Non-pigmented ciliary epithelial cell (primary cell): ENCODE results near the gene ARFGAP3.

ENCODE experiments used
- DNase-seq: peaks from one replicate; pipeline ENCODE4 v3.0.0-alpha.2; 2010; ENCODE audit warnings: low read depth

Gene ARFGAP3

DNA sequence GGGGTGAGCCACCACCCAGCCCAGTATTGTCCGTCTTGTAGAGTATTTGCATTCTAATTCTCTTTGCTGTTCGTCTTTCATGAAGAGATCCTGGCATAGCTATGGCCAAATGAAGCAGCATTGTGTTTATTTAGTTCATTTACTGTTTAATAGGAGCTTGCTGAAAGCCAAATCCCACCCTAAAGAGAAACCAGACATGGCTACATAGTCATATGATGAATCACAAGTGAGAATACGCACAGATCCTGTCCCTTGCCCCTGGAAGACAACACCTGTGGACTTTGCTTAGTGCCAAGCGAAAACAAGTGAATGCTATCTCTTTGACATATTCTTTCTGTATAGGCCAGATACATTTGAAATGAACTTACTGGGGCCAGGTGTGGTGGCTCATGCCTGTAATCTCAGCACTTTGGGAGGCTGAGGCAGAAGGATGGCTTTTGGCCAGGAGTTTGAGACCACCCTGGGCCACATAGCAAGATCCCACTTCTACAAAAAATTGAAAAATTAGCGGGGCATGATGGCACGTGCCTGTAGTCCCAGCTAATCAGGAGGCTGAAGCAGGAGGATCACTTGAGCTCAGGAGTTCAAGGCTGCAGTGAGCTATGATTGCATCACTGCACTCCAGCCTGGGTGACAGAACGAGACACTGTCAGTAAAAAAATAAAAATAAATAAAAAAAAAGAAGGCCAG lies 5.1 kb upstream of the ARFGAP3 start:
- DNase-seq = peak; percentile 68

DNA sequence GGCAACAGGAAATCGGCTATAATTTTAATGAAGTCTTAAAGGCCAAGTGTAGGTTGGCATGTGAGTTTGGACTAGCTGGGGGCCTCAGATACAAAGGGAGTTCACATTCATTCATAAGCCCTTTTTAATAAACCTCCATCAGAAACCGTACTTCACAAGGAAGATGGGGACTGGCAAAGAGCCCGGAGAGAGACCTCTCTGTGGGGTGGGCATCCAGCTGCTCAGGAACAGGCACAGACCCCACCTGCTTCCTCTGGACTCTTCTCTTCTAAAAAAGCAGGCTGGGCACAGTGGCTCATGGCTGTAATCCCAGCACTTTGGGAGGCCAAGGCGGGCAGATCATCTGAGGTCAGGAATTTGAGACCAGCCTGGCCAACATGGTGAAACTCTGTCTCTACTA lies 3.9 kb upstream of the ARFGAP3 start:
- DNase-seq = no peak

DNA sequence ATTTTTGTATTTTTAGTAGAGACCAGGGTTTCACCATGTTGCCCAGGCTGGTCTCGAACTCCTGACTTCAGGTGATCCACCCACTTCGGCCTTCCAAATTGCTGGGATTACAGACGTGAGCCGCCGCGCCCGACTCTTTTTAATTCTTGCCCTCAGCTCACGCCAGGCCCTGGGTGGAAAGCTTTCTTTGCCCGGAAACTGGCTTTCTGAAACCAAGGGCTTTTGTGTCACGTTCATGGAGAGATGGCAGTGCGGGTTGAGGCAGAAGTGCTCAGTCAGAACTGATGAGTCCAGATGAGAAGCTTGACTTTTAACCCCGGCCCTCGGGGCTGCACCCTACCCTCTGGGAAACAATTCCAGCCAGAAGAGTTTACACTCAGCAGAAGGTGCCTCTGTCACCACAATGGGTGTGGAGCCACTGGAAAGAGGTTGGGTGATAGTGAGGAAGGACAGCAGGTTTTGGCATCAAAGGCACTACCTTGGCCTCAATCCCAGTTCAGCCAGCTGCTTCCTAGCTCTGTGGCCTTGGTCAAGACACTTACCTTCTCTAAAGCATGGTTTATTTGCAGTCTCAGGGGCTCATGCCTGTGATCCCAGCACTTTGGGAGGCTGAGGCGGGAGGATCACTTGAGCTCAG lies 890 bp upstream of the ARFGAP3 start:
- no peak for DNase-seq

DNA sequence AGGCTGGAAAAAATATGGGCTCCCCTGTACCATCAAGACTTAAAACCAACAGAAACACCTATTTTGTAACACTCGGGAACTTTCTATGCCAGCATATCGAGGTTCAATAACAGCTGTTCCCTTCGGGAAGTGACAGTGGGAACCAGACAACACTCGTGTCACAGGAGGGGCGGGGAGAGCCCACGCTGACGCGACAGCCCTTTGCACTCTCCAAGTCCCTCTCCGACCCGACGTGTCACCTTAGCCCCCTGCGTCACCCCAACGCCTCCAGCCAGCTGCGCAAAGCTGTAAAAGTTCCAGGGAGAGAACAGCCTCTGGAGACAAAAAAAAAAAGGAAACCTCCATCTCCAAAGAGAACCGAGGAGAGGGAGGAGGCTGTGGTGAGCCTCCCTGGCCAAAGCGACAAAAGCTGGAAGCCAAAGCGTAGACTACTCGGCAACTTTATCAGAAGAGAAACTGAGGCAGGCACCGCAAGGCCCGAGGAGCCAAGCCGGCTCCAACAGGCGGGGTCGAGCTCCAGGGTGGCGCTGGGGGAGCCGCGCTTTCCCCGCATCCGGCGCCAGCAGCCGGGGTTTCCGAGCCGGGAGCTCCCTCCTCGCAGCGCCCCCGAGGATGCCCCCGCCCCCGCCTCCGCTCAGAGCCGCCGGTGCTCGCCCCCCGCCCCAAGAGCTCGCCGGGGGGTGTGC lies 751 bp downstream of the ARFGAP3 start:
- no peak for DNase-seq

DNA sequence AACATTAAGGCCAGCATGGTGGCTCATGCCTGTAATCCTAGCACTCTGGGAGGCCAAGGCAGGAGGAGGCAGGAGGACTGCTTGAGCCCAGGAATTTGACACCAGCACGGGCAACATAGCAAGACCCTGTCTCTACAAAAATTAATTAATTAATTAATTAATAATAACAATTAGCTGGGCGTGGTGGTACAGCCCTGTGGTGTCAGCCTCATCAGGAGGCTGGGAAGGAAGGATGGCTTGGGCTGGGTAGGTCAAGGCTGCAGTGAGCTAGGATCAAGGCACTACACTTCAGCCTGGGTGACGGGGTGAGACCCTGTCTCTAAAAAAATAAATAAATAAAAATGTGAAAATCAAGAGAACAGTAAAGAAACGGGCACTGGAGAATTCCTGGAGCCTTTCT lies 1.4 kb downstream of the ARFGAP3 start:
- DNase-seq = no peak

DNA sequence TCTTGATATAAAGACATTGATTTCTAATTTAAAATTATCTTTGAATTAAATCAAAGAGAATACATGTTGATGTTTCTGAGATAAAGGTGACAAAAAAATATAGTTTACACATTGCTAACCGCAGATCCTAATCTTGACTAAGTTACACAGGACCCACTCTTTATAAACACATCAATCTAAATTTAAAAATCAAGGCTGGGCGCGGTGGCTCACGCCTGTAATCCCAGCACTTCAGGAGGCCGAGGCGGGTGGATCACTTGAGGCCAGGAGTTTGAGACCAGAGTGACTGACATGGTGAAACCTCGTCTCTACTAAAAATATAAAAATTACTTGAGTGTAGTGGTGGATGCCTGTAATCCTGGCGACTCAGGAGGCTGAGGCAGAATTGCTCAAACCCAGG lies 1.9 kb downstream of the ARFGAP3 start:
- DNase-seq = no peak

DNA sequence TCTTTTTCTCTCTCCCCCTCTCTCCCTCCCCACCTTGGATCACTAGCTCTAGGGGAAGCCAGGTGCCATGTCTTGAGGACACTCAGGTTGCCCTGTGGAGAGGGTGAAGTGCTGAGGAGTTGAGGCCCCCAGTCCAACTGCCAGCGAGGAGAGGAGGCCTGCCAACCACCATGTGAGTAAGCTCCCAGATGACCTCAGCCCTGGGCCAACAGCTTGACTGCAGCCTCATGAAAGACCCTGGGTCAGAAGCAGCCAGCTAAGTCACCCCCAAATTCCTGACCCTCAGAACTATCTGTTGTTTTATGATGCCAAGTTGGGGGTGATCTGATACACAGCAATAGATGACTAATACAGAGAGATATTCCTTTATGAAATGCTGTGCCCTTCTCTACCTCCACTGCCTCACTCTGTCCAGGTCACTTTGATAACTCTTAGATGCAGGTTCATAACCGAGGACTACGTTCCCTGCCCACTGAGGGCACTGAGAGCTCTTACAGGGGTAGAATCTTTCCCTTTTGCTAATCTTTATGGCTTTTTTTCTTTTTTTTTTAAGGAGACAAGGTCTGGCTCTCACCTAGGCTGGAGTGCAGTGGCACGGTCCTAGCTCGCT lies 8.0 kb downstream of the ARFGAP3 start:
- no peak for DNase-seq

DNA sequence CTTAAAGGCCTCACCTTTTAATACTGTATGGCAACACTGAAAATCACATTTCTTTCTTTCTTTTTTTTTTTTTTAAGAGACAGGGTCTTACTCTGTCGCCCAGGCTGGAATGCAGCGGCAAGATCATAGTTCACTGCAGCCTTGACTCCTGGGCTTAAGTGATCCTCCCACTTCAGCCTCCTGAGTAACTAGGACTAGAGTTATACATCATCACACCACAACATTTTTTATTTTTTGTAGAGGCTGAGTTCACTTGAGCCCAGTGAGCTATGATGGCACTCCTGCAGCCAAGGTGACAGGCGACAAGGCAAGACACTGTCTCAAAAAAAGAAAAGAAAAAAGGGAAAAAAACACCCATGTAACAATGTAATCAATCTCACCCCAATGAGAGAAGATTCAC lies 10.0 kb downstream of the ARFGAP3 start:
- no peak for DNase-seq

DNA sequence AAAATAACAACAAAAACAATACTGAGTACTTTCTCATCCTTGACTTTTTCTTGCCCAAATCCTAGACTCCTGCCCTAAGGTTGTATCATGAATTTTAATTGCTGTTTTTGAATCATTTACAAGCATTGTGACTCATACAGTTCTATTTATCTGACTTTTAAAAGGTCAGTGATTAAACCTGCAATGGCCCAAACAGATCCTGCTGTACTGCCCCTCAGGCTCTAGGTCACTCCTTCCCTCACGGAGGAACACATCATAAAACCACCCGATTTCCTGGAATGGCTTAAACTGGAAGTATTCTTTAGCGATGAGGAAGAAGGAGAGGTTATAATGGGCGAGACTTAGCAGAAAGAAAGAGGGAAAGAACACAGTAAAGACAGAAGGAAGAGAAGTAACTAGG lies 12.3 kb downstream of the ARFGAP3 start:
- DNase-seq = no peak

DNA sequence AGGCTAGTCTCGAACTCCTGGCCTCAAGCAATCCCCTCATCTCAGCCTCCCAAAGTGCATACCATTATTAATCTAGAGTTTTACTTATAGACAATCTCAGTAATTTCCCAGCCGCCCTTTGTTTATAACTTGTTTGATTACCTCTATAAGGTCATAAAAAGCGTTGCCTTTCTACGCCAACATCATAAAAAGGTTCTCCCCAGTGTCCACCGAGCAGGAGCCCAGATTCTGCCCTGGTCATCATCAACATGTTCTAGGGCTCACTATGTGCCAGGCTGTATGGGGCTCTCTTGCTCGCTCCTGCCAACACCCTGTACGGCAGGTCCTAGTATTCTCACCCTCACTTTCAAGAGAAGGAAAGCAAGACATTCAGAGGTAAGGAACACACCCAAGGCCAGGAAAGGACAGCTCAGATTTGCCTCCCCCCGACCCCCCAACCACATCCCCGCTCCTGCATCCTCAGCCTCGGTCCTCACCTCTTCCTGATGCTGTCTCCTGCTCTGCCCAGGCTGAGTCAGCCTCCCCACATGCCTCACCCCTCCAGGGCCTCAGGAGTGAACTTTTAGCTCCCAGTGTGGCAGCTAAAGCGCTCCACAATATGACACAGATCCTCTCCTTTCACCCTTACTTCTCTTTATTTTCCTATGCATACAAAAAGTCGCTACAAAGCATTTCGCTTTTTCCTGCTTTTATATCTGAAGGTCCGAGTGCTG lies 14.3 kb downstream of the ARFGAP3 start:
- DNase-seq = no peak

DNA sequence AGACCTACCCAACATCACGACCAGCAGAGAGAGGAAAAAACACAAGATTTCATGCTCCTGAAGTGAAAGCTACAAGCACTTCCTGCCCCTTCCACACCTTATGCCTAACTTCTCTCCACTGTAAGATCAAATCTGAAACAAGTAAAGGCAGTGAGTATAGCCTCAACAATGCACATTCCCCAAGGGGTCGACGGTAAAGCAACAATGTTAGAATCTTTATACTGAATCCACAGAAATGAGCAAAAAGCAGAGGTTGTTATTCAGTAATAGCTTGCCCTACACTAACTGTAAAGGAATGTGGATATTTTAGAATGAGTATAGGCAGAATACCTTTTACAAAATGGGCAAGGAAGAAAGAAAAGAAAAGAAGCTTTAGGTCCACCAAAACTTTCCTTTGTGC lies 15.6 kb downstream of the ARFGAP3 start:
- peak; percentile 31 for DNase-seq

DNA sequence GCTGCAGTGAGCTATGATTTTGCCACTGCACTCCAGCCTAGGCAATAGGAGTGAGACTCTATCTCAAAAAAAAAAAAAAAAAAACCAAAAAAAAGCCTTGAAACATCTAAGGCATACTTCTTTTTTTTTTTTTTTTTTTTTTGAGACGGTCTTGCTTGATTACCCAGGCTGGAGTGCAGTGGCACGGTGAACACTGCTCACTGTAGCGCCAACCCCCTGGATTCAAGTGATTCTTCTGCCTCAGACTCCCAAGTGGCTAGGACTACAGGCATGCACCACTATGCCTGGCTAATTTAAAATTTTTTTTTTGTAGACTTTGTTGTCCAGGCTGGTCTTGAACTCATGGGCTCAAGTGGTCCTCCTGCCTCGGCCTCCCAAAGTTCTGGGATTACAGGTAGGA lies 19.5 kb downstream of the ARFGAP3 start:
- no peak for DNase-seq

DNA sequence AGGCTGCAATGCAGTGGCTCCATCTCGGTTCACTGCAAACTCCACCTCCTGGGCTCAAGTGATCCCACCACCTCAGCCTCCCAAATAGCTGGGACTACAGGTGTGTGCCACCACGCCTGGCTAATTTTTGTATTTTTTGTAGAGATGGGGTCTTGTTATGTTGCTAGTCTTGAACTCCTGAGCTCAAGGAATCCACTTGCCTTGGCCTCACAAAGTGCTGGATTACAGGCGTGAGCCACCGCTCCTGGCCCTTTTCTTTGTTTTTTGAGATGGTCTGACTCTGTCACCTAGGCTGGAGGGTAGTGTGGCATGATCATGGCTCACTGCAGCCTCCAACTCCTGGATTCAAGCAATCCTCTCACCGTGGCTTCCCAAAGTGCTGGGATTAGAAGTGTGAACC lies 21.0 kb downstream of the ARFGAP3 start:
- DNase-seq = no peak

DNA sequence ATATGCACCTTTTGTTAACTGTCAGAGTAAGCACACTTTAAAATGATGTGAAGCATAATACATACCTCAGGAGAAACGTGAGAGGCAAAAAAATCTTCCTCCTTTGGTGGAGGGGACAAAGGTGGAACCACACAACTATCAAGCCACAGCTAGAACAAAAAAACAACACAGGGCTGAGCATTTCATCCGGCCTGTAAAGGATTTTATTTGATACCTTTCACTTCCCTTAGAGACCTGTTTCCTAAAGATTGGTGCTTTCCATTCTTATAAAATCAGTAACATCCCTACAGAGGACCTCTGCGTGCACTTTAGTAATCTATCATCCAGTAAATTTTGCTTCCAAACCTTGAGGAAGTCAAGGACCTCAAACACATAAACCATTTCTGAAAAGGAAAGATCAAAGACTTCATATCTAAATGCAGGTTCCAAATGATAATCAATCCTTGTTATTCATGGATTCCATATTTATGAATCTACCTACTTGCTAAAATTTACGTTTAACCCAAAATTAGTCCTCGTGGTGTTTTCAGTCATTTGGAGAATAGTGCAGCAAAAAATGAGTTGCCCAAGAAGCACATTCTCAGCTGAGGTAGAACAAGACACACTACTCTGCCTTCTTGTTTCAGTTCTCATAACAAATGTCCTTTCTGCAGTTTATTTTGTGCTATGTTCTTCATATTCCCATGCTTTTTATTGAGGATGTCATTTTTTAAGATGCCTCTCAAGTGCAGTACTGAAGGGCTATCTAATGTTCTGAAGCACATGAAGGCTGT lies 22.7 kb downstream of the ARFGAP3 start:
- no peak for DNase-seq

DNA sequence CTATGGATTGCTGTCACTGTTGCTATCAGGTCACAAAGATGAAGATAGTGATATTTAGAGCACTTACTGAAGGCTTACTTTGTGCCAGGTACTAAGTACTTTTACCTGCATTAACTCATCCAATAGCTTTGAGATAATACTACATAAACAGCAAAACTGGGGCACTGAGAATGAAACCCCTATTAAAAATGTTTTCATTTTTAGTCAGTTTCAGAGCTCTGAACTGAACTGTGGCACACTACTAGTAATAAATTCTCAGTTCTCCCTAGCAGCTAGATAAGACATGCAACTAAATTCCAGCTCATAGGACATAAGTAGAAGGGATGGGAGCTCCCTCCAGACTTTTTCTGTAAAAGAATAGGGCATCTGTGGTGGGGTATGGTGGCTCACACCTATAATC lies 24.0 kb downstream of the ARFGAP3 start:
- no peak for DNase-seq

DNA sequence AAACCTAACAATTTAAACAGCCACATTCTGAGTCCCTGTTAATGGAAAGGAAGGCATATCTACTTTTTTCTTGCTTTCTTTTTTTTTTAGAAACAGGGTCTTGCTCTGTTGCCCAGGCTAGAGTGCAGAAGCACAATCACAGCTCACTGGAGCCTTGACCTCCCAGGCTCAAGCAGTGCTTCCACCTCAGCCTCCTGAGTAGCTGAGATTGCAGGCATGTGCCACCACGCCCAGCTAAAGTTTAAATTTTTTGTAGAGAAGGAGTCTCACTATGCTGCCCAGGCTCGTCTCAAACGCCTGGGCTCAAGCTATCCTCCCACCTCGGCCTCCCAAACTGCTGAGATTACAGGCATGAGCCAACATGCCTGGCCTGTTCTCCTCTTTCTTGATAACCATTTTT lies 25.4 kb downstream of the ARFGAP3 start:
- DNase-seq = no peak

DNA sequence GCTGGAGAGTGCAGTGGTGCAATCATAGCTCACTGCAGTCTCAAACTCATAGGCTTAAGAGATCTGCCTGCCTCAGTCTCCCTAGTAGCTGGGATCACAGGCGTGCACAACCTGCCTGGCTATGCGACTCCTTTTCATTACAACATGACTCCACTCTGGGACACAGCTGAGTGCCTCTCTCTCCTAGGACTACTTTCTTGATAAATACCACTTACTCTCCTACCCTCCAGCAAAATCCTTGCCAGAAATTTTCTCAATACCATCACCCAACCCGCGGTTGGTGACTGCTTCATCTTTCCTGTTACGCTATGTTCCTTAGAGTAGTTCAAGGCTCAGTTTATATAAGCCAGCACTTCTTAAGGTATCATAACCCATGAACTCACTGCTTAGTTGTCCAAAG lies 26.9 kb downstream of the ARFGAP3 start:
- DNase-seq = no peak

DNA sequence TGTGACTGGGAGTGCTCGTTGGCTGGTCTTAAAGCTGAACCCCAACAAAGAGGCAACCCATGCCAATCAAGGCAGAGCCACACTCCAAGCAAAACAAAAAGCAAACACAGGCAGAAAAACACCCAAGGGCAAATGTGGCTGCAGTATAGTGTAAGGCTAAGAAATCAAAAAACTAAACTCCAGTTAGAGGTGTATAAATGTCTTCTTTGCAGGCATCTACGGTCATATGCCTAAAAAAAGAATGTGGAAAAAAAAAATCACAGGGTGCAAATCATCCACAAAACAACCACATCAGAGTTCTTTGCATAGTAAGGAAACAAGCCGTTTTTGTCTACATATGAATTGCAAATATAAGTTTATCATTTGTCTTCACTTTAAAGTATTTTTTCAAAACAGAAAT lies 27.8 kb downstream of the ARFGAP3 start:
- no peak for DNase-seq

DNA sequence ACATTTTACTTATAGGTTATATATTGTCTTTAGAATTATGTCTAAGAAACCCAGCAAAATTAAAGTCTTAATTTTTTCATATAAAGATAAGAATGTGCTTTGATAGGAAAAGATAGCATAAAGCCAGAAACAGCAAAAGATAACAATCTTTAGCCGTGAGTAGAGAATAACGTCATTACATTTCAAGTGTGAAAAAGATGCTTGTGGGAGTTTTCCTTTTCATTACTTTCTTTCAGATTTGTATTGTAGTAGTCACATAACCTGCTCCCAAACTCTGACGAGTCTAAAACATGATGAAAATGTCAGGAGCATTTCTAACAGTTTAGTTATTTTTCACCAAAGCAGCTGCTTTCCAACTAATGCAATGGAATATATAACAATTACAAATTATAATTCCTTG lies 31.3 kb downstream of the ARFGAP3 start:
- DNase-seq = no peak

DNA sequence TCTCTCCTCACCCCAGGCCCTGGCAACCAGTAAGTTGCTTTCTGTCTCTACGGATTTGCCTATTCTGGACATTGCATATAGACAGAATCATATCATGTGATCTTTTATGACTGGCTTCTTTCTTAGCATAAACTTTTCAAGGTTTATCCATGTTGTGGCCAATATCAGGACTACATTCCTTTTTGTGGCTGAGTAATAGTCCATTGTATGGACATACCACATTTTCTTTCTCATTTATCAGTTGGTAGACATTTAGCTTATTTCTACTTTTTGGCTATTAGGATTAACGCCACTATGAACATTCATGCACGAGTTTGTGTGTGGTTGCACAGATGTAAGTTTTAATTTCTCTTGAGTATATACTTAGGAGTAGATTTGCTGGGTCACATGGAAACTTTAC lies 35.7 kb downstream of the ARFGAP3 start:
- no peak for DNase-seq

DNA sequence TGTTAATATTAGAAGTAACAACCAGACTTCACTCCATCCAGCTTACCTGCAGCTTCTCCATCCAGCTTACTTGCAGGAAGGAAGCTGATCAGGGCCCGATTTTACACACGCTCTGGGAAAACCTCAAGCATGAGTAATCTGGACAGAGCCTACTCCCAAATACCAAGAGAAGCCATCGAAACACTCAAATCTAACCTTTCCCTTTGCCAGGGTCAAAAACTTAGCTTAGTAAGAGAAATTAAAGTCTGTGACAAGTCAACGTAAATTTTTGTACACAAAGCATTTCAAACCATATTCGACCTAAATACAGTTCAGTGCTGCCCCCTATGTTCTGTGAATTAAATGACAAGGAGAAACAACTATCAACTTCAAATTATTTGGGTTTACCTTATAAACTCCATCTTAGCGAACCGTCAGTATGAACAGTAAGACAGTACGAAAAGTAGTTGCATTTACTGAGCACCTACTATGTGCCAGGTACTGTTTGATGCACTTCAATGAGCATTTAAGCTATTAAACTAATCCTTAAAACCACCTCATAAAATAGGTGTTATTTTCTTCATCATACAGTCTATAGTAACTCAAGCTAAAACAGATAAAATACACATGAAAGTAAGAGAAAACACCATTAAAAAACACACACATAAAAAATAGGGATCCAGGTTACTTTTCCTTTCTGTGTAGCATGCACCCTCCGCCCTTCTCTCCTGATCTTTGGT lies 36.9 kb downstream of the ARFGAP3 start:
- peak; percentile 26 for DNase-seq
